ENCODE results near the gene MTMR10.

- TF ChIP-seq, protein P1, sequence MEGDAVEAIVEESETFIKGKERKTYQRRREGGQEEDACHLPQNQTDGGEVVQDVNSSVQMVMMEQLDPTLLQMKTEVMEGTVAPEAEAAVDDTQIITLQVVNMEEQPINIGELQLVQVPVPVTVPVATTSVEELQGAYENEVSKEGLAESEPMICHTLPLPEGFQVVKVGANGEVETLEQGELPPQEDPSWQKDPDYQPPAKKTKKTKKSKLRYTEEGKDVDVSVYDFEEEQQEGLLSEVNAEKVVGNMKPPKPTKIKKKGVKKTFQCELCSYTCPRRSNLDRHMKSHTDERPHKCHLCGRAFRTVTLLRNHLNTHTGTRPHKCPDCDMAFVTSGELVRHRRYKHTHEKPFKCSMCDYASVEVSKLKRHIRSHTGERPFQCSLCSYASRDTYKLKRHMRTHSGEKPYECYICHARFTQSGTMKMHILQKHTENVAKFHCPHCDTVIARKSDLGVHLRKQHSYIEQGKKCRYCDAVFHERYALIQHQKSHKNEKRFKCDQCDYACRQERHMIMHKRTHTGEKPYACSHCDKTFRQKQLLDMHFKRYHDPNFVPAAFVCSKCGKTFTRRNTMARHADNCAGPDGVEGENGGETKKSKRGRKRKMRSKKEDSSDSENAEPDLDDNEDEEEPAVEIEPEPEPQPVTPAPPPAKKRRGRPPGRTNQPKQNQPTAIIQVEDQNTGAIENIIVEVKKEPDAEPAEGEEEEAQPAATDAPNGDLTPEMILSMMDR (IDR thresholded peaks at IDR 0.05), result no peak
- TF ChIP-seq POLR2A (IDR thresholded peaks at IDR 0.05) (no peak), POLR2AphosphoS5 (IDR thresholded peaks at IDR 0.05; ENCODE audit: insufficient read depth in 1 of 2, low read depth in 1 of 2) (no peak)
Measured at GRCh38 chr15:31019986-31020385, 28.6 kb upstream of the MTMR10 start.

All from vagina (tissue), 2 donors.